HT1080 (cell line): Measurements from ENCODE around the gene IGSF8. TPM values are rescaled to one million over a fixed set of nuclear protein-coding genes. Genes with fewer than 3 reads are reported as not detected.
"Not testable (repeated sequence)": the region's sequence is repeated elsewhere in the genome, so short reads cannot be mapped to it uniquely, and the experiment has no call there.

Experiments used
- DNase-seq: peaks from one replicate; pipeline ENCODE4 v3.0.0-alpha.2; 2015; ENCODE audit warnings: low read depth
- total RNA-seq: library from RNA; depleted of rRNA; stranded (reverse); fragments of >200 nt; shearing (Covaris generic); gene quantifications from 2 replicates; pipeline ENCODE4 v1.2.3, GENCODE V29; 2014

The IGSF8 gene
- total RNA-seq, 1 experiment from 2014 or later = 18.0 TPM

DNA sequence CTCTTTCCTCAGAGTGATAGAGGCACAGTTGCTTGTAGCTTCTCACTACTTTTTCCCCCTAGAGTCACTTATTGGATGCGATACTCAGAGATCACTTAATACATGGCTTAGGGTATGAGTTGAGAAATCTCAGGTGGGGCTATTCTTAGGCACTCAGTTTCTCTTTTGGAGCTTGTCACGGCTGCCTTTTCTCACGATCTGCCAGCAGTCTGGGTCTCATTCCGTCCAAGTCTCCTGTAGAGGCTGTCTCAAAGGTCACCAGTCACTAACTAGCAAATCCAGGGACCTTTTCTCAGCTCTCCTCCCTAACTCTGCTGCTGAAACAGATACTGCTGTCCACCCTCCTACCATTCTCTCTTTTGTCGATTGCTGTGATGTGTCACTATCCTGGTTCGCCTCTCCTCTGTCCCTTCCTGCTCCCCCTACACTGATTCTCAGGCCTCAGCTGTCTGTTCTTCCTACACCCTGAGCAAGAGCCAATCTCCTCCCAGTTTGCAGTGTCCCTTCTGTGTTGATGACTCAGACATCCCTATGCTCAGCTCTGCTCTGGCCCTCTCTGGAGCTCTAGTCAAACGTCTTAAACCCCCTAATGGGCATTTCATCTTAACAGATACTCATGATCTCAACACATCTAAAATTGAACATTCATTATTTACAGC lies 29.6 kb upstream of the IGSF8 start:
- DNase-seq = peak; percentile 70

DNA sequence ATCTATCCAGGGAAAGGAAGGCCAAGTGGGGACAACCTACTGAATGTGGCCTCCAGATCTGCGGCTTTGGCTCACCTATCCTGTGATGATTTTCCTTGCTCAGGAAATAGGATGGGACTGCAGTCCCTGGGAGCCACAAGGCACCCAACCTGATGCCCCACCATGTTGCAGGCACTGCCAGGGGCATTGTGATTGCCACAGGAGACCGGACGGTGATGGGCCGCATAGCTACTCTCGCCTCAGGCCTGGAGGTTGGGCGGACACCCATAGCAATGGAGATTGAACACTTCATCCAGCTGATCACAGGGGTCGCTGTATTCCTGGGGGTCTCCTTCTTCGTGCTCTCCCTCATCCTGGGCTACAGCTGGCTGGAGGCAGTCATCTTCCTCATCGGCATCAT lies 29.0 kb upstream of the IGSF8 start:
- DNase-seq = no peak

DNA sequence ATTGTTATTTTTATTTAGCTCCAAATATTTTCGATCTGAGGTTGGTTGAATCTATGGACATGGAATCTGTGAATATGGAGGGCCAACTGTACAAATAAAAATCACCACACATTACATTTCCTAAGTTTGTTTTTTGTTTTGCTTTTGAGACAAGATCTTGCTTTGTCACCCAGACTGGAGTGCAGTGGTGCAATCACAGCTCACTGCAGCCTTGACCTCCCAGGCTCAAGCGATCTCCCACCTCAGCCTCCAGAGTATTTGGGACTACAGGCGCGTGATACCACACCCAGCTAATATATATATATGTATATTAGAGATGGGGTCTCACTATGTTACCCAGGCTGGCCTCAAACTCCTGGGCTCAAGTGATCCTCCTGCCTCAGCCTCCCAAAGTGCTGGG lies 27.9 kb upstream of the IGSF8 start:
- not testable (repeated sequence) for DNase-seq

DNA sequence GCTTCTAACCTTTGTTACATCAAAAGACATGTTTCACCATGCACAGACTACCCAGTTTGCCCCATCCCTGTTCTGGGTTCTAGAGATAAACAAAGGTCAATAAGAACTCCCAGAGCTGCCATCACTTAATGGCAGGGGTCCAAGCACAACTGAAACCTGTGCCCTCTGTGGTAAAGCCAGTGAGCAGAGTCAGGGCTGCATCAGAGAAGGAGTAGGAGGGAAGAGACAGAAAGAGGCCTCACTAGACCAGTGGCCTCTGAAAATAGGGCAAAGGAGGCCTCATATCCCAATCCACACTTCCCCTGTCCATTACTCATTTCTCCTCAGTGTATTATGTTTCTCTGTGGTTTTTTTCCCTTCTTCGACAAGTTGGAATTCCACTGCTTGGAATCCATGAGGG lies 27.3 kb upstream of the IGSF8 start:
- peak; percentile 83 for DNase-seq

DNA sequence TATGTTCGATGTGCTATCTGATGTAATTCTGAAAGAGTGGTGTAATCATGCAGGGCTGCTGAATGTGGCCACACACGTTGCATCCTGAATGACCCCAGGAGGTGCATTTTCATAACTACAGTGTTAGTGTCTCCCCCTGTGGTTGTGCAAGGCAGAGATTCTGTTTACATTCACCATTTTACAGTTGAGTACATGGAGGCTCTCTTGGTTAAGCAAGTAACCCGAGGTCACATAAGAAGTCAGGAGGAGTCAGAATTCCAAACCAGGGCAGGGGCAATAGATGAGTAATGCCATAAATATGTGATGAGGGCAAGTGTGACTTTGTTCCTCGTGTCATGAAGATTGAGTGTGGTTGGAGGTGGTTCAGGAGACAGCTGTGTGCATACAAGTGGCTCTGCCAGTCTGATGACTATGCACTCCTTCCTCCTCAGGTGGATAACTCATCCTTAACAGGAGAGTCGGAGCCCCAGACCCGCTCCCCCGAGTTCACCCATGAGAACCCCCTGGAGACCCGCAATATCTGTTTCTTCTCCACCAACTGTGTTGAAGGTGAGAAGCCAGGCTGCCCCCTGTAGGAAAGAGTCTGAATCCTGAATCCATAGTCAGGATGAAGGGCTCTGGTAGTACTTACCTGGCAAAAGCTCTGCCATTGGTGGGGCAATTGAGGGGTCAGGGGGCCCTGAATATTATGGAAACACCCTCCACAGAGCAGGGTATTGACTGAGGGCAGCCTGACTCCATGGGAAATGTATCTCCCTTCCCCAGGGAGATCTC lies 26.5 kb upstream of the IGSF8 start:
- DNase-seq = peak; percentile 95

DNA sequence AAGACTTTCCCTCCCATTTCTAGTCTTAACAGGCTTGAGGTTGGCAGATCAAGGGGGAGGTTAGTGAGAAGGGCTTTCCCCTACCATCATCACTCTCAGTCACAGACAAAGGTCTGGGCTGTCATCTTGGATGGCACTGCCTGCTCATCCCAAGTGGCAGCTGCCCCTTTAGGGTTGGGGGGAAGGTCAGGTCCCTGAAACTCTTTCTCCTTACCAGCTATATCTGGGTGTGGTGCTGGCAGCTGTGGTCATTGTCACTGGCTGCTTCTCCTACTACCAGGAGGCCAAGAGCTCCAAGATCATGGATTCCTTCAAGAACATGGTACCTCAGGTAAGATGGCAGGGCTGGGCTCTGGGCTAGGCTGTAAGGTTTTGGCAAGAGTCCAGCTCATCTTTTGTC lies 25.3 kb upstream of the IGSF8 start:
- DNase-seq = no peak

DNA sequence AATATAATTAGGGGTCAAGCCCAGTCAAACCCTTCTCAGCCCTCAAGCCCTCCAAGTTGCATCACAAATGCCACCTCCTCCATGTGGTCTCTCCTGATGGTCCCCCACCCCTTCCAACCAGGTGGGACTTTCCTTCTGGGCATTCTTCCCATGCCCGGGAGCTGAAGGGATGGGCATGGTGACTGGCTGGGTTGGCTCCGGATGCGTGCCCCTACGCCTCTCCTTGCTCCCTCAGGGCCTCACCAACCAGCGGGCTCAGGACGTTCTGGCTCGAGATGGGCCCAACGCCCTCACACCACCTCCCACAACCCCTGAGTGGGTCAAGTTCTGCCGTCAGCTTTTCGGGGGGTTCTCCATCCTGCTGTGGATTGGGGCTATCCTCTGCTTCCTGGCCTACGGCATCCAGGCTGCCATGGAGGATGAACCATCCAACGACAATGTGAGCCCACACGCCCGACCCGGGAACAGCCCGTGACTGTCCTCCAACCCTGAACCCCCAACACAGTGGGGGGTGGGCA lies 24.6 kb upstream of the IGSF8 start:
- no peak for DNase-seq

DNA sequence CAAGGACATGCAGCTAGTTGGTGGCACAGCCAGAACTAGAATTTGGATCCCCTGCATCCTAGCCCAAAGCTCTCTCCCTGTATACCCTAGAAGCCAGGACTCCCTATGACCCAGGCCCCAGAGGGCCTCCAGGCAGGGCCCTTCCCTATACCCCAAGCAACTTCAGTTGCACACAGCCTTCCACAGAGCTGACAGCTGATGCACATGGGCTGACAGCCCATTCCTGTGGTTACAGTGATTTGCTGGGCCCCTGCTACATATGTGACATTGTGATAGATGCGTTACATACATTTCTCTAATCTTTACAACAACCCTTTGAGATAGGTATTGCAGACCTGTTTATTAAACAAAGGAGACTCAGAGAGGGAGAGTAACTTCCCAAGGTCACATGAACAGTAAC lies 23.0 kb upstream of the IGSF8 start:
- no peak for DNase-seq

DNA sequence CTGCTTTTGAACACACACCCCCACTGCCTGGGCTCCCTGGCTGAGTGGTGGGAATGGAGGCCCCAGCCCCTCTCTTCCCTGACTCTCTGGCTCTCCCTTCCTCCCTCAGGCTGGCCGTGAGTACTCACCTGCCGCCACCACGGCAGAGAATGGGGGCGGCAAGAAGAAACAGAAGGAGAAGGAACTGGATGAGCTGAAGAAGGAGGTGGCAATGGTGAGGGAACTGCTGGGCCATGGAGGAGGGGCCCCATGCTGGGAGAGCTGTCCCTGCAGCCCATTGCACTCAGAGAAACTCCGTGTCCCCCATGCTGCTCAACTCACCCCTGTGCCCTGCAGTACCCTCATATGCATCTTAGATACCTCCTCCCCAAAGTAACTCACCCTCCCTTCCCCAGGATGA lies 22.4 kb upstream of the IGSF8 start:
- DNase-seq = no peak

DNA sequence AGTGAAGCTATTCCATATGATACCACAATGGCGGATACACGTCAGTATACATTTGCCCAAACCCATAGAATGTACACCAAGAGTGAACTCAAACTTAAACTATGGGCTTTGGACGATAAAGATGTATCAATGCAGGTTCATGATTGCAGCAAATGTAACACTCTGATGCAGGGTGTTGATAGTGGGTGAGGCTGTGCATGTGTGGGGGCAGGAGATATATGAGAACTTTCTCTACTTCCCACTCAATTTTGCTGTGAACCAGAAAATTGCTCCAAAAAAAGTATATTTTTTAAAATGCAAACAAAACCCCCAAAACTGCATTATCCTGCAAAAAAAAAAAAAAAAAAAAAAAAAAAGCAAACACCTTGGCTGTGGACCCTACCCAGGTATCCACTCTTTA lies 20.5 kb upstream of the IGSF8 start:
- no peak for DNase-seq

DNA sequence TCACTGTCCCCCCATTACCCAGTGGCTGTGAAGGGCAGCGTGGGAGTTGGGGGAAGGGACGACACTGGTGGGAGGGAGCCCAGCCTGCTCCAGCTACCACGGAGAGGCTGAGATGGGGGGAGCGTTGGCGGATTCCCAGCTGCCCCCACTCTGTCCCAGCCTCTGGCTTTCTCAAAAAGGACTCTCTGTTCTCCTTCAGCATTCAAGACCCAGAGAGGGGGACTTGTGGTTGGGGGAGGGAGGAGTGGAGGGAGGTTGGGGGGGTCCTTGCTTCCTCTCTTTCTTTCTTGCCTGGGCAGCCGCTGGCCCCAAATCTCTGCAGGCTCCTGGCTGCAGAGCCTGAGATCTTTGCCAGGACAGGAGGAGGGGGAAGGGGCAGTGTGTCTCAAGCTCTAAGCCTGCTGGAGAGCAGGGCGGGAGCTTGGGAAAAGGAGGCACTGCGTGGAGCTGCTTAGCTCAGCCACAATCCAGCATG lies 19.3 kb upstream of the IGSF8 start:
- no peak for DNase-seq

DNA sequence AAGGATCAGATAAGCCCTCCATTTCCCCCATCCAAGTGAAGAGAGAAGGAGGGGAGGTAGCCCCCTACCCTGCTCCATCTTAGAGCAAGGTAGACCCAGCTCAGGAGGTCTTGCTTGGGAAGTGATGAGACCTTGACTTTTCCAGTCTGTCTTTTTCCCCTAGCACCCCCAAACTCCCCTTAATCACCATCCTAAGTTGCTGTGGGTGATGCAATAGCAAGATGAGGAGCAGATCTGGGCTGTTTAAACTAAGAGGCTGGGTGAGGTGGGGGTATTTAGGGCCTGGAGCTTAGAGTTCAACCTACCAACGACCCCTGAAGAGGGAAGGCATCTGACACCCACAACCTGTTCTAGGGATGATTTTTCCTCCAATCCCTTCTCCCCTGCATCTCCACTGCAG lies 18.9 kb upstream of the IGSF8 start:
- no peak for DNase-seq

DNA sequence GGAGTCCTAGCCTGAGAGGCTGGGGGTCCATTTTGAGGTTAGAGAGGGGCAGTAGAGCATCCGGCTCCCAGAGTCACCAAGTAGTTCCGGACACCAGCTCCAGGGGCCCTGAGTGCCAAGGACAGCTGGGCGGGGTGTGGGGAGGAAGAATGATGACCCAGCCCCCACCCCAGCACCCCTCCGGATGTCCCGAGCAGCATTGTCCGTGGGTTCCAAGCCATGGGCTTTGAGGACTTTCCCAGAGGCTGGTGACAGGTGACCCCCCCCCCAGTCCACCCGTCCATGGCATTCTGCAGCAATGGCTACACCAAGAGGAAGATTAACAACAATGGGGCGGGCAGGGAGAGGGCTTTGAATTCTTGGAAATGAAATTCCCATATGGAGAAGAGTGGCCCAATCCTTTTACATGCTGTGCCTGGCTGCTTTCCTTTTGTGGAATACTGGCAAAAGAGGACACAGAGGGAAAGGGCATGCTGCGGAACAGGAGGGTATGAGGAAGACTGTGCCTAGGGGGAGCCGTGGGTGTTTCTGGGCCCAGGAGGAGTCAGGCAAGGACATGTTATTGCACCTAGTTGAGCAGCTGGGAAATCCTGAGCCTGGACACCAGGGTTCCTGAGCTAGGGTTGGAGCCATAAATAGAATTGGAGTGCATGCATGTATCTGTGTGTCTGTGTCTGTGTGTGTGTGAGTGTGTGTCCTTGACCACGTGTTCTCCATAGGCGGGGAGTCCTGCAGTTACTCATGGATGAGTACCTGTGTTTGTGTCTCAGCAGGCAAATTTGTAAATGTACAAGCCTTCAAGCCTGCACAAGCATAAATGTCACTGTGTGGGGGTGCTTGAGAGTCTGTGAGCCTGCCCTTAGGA lies 18.1 kb upstream of the IGSF8 start:
- no peak for DNase-seq

DNA sequence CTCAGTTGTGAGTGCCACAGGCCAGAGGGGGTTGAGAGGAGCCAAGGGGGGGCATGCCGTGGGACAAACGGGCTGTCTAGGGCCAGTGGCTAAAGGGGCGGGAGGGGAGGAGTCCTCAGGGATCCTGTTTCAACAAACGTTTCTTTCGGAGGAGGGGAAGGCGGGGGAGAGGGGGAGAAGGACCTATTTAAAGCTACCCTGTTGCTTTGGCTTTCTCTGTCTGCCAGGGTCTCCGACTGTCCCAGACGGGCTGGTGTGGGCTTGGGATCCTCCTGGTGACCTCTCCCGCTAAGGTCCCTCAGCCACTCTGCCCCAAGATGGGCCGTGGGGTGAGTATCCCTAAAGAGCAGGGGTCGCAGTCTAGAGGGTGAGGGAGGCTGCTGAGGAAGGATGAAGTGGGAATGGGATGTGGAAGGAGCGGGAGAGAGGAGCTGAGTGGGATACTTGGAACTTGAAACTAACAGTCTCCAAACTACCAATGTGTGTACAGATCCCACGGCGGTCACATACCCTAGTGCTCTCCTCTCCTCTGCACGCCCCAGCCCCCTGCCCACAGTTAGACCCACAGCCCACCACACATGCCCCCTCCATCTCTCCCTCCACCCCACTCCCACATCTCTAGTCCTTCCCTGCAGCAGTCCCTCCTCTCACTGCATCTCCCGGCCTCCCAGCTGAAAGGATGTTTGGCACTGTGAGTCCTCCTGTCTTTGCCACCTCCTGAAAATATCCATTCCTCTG lies 17.3 kb upstream of the IGSF8 start, which contains the start of gene ATP1A2:
Gene ATP1A2, plus strand, starts transcription at position 215 of the 738 bp plus-strand sequence. Its CDS starts 103 bp downstream, at position 318.
- DNase-seq = no peak

DNA sequence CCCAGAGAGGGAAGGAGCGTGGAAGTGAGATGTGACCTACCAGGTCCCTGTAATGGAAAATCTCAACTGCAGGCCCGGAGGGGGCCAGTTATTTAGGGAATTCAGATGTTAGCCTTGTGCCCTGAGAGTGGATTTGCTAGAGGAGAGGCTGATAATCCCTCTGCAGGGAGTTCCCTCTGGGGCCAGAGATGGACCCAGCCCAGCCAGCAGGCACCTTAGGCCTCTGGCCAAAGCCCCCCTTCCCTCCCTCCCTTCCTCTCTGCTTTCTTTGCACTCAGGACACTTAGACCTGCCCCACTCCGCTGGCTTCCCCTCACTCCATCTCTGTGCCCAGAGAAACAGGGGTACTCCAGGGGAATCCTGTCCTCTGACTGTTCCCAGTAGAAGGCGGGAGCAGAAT lies 15.7 kb upstream of the IGSF8 start:
- DNase-seq = no peak

DNA sequence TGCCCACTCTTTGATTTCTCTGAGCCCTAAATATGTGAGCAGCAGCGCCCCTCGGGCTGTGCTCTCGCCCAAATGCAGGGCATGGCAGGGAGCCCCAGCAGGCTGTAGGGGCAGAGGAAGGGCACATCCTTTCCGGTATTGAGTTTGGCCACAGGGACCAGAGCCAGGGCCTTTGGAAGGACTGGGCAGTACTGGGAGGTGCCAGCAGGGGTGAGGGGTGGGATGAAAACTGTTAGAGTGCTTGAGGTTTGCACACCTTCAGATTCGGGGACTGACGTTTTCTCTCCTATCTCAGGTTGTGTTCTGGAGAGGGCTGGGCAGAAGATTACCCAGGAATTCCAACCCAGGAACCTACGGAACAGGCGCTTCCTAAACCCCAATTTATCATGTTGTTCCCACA lies 15.0 kb upstream of the IGSF8 start:
- no peak for DNase-seq

DNA sequence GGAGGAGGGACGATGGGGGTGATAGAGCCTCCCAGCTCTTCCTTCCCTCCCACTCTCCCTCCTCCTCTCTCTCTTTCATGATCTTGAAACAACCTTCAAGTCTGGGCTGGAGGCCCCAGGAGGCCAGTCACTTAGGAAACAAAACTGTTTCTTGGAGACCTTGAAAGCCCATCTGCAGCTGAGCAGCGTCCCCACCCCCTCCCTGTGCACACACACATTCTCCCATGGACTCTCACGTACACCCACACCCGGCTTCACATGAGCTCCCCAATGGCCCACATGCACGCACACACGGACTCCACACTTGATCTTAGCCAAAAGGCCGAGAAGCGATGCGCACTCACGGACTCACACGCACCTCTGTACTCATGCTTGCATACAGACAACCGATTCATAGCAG lies 13.9 kb upstream of the IGSF8 start:
- no peak for DNase-seq

DNA sequence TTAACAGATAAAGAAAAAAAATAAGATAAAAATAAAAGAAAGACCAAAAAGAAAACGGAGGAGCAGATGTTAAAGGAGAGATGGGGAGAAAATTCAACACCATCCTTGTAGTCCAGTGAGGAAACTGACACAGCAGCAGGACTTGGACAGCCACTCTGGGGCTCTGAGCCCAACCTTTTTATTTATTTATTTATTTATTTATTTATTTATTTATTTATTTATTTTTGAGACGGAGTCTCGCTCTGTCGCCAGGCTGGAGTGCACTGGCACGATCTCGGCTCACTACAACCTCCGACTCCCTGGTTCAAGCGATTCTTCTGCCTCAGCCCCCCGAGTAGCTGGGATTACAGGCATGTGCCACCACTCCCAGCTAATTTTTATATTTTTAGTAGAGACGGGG lies 13.0 kb upstream of the IGSF8 start:
- not testable (repeated sequence) for DNase-seq

DNA sequence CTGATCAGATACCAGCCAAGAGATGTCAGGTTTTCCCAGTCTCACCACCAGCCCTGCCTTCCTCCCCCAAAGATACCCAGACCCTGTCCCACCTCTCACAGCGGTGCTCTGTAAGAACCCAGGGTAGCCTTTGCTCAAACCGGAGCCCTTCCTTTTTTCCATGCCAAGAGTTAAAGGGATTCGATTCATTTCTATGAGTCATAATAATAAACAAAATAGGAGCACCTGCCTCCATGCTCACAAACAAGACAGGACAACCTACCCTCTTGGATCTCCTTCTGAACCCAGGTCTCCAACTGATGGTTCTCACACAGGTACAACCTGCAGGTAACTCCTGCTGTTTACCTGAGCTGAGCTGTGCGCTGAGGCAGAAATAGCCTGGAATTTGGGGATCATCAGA lies 11.3 kb upstream of the IGSF8 start:
- no peak for DNase-seq

DNA sequence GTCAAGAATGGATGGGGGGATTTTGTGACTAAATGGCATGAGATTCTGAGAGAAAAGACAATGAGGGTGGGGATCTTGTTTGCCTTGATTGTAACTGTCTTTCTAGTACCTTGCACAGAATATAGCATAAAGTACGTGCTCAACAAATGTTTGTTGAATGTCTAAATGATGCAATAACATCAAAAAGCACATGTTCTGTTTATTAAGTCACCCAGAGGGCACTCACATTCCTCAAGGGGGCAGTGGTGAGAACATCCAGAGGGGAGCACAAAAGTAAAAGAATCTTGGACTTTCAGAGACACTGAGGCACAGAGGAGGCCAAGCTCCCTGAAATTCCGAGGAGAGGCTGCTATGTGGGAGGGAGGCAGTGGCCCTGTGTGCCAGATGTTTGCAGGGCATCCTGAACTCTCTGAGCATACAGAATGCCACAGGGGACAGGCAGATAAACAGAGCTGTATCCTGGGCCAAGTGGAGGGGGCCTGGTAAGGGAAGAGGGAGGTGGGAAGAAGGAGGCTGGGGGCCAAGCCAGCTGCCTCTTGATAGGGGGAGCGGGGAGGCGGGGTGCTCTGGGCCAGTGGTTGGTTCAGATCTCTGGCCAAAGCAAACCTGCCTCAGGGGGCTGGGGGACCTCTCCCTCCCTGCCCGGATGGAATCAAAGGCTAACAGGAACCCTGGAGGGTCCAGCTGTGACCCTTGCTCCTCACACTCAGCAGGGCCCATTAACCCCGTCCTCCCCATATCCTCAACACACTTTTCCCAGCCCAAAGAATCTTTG lies 10.7 kb upstream of the IGSF8 start:
- DNase-seq = no peak
